Left ventricle myocardium superior (tissue), 1 donor: ENCODE measurements around the gene PROK2. TPM values are rescaled to one million over a fixed set of nuclear protein-coding genes. Genes with fewer than 3 reads are reported as not detected.

Experiments
- ATAC-seq: fragments of 200-7000 bp; cut with Tn5 transposase; one replicate; pipeline ENCODE4 v1.9.1; 2020; ENCODE audit warnings: mild to moderate bottlenecking, moderate library complexity
- DNase-seq: peaks from one replicate; pipeline ENCODE4 v3.0.0-alpha.2; 2020
- intact Hi-C: fragments of 100-400 bp; cut with micrococcal nuclease; formaldehyde crosslinking; loops from one replicate; pipeline ENCODE4 v1.11.0; 2022
- total RNA-seq: library from RNA; stranded (reverse); fragmentation: NEBNext Ultra II Directional; extraction: Animal tissue kit (Norgen Biotek cat#: 25700); gene quantifications from one replicate; pipeline ENCODE4 v1.2.1, GENCODE V29; 2021
- donor health status: DM: no; HTN: yes; CAD: no; lungs with severe emphysema.

The PROK2 gene
- total RNA-seq, 1 donor from 2014 or later: 0.22 TPM

GRCh38 chr3:71789922-71790321, 5.0 kb upstream of the PROK2 start:
- intact Hi-C loops: no loop called here
- DNase-seq: no peak
- ATAC-seq: no peak

GRCh38 chr3:71787851-71788405, 3.0 kb upstream of the PROK2 start:
- intact Hi-C loops: no loop called here
- DNase-seq (no peak), ATAC-seq (no peak)

GRCh38 chr3:71786551-71786950, 1.6 kb upstream of the PROK2 start:
- DNase-seq (no peak), ATAC-seq (no peak)
- intact Hi-C loops: no loop called here

- ATAC-seq (no peak), DNase-seq (no peak)
- intact Hi-C loops: no loop called here
Observed at GRCh38 chr3:71786217-71786549, 1.2 kb upstream of the PROK2 start.

GRCh38 chr3:71785532-71786216, 726 bp upstream of the PROK2 start:
- intact Hi-C loops: no loop called here
- ATAC-seq (no peak), DNase-seq (no peak)

- intact Hi-C loops: no loop called here
- DNase-seq (no peak), ATAC-seq (no peak)
Observed at GRCh38 chr3:71784201-71784913, 591 bp downstream of the PROK2 start.

GRCh38 chr3:71783152-71783551, 1.8 kb downstream of the PROK2 start:
- ATAC-seq (no peak), DNase-seq (no peak)
- intact Hi-C loops: no loop called here

- no peak for DNase-seq
- ATAC-seq: no peak
- intact Hi-C loops: no loop called here
Observed at GRCh38 chr3:71780430-71780829, 4.5 kb downstream of the PROK2 start.

- intact Hi-C loops: no loop called here
Observed at GRCh38 chr3:71779674-71780377, 5.1 kb downstream of the PROK2 start.

GRCh38 chr3:71778353-71778752, 6.6 kb downstream of the PROK2 start:
- intact Hi-C loops: no loop called here
- DNase-seq (no peak), ATAC-seq (no peak)

More at GRCh38 chr3:71779674-71780377, 5.1 kb downstream of the PROK2 start:
- DNase-seq: no peak
- ATAC-seq: no peak

GRCh38 chr3:71776538-71776937, 8.4 kb downstream of the PROK2 start:
- no peak for ATAC-seq
- intact Hi-C loops: no loop called here
- DNase-seq: no peak

GRCh38 chr3:71771884-71772283, 13.1 kb downstream of the PROK2 start:
- intact Hi-C loops: no loop called here
- DNase-seq: no peak
- no peak for ATAC-seq

GRCh38 chr3:71771126-71771525, 13.8 kb downstream of the PROK2 start:
- no peak for ATAC-seq
- no peak for DNase-seq
- intact Hi-C loops: no loop called here

- ATAC-seq: no peak
- no peak for DNase-seq
- intact Hi-C loops: no loop called here
Observed at GRCh38 chr3:71763426-71763825, 21.5 kb downstream of the PROK2 start.

- intact Hi-C loops: no loop called here
- ATAC-seq: no peak
- no peak for DNase-seq
Observed at GRCh38 chr3:71760140-71760539, 24.8 kb downstream of the PROK2 start.

- ATAC-seq (no peak), DNase-seq (no peak)
- intact Hi-C loops: no loop called here
Observed at GRCh38 chr3:71759401-71759800, 25.5 kb downstream of the PROK2 start.

- ATAC-seq (no peak), DNase-seq (no peak)
- intact Hi-C loops: no loop called here
Observed at GRCh38 chr3:71758091-71758490, 26.9 kb downstream of the PROK2 start.

GRCh38 chr3:71754610-71755253, 30.2 kb downstream of the PROK2 start:
- DNase-seq (peak; percentile 30), ATAC-seq (no peak)
- intact Hi-C loops: no loop called here

GRCh38 chr3:71753701-71754609, 31.0 kb downstream of the PROK2 start, which contains the start of gene GPR27:
Gene GPR27, plus strand, starts transcription at chr3:71753855. Its CDS starts 195 bp downstream, at chr3:71754050.
- intact Hi-C loops: no loop called here
- DNase-seq: peak; percentile 49
- ATAC-seq: peak; percentile 77
